Gastrocnemius medialis (tissue), 4 donors: ENCODE data around the gene DCDC2C.

Experiments used
- POLR2A ChIP-seq, 2 donors: fragments of 450-650 bp; IDR thresholded peaks; one replicate each; pipeline ENCODE4 v1.6.1; 2017; ENCODE audit warnings: antibody characterized with exemption in 2 of 2, mild to moderate bottlenecking in 2 of 2, moderate library complexity in 2 of 2
- TF ChIP-seq, protein P1 (sequence below), 5 experiments: fragments of 450-650 bp in 3 of 5; fragments of 200-600 bp in 2 of 5; sonication (generic) in 2 of 5; IDR thresholded peaks in 4 of 5; conservative IDR thresholded peaks in 1 of 5; 1 replicate in 4 of 5; 2 replicates in 1 of 5; pipeline ENCODE4 v1.5.1; 2016 to 2019; ENCODE audit warnings: antibody characterized with exemption in 5 of 5, mild to moderate bottlenecking in 3 of 5, moderate library complexity in 3 of 5

DNA sequence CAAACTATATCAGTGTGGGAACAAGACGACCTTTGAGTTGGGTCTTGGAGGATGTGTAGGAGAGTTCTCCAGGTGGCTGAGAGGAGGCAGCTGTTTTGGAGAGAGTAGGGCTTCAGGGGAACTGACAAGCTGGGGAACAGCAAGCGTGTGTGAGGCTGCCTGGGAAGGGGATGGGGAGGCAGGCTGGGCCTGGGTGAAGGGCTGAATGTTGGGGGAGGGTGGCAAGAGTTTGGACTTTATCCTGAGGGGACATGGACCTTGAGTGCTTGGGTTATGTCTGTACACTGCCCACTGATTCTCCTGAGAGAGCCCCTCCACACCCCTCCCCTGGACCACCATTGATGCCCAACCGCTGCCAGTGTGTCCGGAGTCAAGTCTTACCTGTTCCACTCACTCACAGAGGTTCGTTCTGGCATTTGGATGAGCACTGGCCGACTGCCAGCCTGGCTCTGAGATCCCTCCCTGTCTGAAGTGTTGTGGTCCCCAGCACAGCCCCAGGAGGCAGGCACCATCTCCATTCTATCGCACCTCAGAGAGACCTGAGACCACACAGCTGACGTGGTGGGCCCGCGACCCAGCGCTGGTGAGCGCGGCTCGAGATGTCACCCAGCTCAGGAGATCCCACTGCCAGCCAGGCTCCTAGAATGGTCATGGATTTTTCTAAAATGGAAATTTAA lies 59.5 kb downstream of the DCDC2C start:
- TF ChIP-seq POLR2A (IDR thresholded peaks at IDR 0.05): no peak
- TF ChIP-seq, protein P1, sequence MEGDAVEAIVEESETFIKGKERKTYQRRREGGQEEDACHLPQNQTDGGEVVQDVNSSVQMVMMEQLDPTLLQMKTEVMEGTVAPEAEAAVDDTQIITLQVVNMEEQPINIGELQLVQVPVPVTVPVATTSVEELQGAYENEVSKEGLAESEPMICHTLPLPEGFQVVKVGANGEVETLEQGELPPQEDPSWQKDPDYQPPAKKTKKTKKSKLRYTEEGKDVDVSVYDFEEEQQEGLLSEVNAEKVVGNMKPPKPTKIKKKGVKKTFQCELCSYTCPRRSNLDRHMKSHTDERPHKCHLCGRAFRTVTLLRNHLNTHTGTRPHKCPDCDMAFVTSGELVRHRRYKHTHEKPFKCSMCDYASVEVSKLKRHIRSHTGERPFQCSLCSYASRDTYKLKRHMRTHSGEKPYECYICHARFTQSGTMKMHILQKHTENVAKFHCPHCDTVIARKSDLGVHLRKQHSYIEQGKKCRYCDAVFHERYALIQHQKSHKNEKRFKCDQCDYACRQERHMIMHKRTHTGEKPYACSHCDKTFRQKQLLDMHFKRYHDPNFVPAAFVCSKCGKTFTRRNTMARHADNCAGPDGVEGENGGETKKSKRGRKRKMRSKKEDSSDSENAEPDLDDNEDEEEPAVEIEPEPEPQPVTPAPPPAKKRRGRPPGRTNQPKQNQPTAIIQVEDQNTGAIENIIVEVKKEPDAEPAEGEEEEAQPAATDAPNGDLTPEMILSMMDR (IDR thresholded peaks at IDR 0.05 in 4 of 5, conservative IDR thresholded peaks at IDR 0.05 in 1 of 5): no peak
